Kidney tubule cell (primary cell): ENCODE results near the gene HPS5.
"Not testable (repeated sequence)": the region's sequence is repeated elsewhere in the genome, so short reads cannot be mapped to it uniquely, and the experiment has no call there.

Experiments
- DNase-seq: peaks from one replicate; pipeline ENCODE4 v3.0.0-alpha.2; 2018; ENCODE audit warnings: low spot score

HPS5 gene, protein sequence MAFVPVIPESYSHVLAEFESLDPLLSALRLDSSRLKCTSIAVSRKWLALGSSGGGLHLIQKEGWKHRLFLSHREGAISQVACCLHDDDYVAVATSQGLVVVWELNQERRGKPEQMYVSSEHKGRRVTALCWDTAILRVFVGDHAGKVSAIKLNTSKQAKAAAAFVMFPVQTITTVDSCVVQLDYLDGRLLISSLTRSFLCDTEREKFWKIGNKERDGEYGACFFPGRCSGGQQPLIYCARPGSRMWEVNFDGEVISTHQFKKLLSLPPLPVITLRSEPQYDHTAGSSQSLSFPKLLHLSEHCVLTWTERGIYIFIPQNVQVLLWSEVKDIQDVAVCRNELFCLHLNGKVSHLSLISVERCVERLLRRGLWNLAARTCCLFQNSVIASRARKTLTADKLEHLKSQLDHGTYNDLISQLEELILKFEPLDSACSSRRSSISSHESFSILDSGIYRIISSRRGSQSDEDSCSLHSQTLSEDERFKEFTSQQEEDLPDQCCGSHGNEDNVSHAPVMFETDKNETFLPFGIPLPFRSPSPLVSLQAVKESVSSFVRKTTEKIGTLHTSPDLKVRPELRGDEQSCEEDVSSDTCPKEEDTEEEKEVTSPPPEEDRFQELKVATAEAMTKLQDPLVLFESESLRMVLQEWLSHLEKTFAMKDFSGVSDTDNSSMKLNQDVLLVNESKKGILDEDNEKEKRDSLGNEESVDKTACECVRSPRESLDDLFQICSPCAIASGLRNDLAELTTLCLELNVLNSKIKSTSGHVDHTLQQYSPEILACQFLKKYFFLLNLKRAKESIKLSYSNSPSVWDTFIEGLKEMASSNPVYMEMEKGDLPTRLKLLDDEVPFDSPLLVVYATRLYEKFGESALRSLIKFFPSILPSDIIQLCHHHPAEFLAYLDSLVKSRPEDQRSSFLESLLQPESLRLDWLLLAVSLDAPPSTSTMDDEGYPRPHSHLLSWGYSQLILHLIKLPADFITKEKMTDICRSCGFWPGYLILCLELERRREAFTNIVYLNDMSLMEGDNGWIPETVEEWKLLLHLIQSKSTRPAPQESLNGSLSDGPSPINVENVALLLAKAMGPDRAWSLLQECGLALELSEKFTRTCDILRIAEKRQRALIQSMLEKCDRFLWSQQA

DNA sequence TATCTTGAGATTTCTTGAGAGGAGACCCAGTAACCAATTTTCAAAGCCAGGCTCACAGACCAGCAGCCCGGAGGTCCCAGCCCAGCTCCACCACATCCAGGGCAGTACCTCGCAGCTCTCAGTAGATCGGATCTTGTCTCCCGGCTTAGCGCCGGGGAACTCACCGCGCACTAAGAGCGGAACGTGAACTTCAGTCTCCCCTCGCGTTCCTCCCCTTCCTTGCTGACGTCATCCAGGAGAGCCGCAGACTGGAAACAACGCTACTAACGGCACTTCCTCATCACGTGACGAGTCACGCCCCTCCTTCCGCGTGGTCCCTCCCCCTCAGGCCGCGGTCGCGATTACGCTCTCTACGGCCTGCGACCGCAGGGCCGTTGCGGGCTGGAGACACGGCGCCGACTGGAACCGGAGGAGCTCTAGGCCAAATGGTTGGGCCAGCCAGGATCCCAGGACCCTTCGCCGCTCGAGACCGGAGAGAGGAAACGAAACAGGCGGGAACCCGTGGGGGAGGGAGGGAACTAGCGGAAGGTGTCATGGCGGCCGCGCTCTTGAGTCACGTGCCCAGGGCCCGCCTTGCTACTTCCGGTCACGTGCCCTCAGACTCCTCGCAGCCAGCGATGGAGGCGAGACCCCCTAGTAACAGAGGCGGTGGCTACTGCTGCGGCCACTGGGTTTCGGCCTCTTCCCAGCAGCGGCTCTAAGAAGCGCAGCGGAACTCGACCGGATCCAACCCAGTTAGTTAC is at the start of gene HPS5, which contains the start of gene GTF2H1:
HPS5 (minus strand) TSS at position 172 of the 743 bp plus-strand sequence. CDS start 4,282 bp downstream, outside the sequence.
GTF2H1 (plus strand) TSS at position 599 of the 743 bp plus-strand sequence. CDS start 10,508 bp downstream, outside the sequence.
- peak; percentile 99 for DNase-seq

GRCh38 chr11:18371279-18371678 is 49.3 kb upstream of the HPS5 start:
- DNase-seq = no peak

GRCh38 chr11:18369398-18369797 is 47.5 kb upstream of the HPS5 start:
- DNase-seq = no peak

GRCh38 chr11:18368221-18368620 is 46.3 kb upstream of the HPS5 start:
- DNase-seq = peak; percentile 50

GRCh38 chr11:18367431-18367830 is 45.5 kb upstream of the HPS5 start:
- DNase-seq = peak; percentile 17

- no peak for DNase-seq
Measured at GRCh38 chr11:18366286-18366685, 44.3 kb upstream of the HPS5 start.

GRCh38 chr11:18365741-18366140 is 43.8 kb upstream of the HPS5 start:
- no peak for DNase-seq

DNA sequence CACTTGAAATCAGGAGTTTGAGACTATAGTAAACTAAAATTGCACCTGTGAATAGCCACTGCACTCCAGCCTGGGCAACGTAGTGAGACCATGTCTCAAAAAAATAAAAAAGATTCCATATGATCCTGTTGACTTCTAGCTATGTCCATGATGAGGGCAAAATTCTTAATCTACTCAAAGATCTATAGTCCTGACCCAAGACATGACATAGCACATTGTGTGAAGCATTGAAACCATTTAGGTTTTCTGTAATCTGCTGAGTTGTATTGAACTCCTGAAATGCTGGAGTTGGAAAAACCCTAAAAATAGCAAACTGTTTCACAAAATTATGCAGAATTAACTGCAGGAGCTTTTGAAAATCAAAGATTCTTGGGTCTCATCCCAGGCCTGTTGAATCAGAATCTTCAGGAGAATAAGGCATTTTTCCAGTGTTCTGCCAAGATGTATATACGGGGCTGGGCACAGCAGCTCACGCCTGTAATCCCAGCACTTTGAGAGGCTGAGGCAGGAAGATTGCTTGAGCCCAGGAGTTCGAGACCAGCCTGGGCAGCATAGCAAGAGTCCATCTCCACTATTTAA is 42.6 kb upstream of the HPS5 start:
- DNase-seq = no peak

DNA sequence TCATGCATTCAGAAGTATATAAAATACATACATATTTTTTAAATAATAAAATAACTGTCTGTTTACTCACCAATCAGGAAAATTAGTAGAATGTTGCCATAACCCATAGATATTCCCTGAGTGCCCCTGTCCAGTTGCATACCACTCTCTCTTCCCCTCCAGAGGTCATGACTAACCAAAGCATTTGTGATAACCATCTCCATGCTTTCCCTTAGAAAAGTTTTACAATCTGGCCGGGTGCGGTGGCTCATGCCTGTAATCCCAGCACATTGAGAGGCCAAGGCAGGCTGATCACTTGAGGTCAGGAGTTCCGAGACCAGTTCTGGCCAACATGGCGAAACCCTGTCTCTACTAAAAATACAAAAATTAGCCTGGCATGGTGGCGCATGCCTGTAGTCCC is 39.2 kb upstream of the HPS5 start:
- DNase-seq = no peak

GRCh38 chr11:18358646-18359045 is 36.7 kb upstream of the HPS5 start:
- DNase-seq = no peak

DNA sequence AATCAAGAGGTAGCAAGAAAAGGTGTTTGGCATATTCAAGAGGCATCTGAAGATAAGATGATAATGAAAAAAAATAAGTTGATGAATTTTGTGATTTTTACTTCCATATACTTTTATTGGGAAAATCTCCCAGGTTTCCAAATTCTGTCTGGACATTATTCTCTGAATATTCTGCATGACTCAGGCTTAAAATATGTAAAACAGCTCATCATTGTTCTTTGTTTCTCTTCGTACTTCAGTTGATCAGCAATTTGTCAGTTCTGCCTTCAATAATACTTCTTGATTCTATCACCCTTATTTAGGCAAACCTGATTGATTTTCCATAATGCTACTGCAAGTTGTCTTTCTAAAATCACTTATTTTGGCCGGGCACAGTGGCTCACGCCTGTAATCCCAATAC is 30.6 kb upstream of the HPS5 start:
- peak; percentile 32 for DNase-seq

GRCh38 chr11:18347471-18348125 is 25.7 kb upstream of the HPS5 start:
- no peak for DNase-seq

DNA sequence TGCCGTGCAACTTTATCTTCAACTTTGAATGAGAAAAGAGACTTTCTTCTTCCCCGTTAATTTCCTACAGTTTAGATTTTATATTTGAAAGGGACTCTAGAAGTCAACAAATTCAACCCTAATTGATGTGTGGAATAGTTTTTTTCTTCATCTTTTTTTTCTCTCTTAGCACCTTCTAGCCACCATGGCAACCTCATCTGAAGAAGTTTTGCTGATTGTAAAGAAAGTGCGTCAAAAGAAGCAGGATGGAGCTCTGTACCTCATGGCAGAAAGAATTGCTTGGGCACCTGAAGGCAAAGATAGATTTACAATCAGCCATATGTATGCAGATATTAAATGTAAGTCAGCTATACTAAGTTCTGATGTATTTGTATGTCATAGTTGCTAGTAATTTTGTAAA is 11.0 kb upstream of the HPS5 start:
- DNase-seq = no peak

DNA sequence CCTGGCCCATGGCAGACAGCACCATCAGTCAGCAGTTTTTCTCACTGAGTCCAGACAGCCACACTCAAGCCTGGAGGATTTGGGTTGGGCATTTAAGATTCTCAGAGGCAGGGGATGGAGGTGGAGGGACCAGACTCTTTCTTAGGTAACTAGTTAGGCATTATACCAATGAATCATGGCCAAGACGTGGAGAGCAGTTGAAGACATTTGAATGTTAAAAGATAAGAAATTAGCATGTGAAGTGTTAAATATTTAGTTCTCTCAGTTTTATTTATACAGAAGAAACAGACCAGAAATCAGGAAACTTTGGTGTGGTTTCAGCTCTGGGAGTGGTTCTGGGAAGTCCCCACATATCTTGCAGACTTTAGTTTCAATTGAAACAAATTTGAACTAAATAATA is 10.4 kb upstream of the HPS5 start:
- peak; percentile 39 for DNase-seq

GRCh38 chr11:18330921-18331320 is 9.0 kb upstream of the HPS5 start:
- DNase-seq = no peak

DNA sequence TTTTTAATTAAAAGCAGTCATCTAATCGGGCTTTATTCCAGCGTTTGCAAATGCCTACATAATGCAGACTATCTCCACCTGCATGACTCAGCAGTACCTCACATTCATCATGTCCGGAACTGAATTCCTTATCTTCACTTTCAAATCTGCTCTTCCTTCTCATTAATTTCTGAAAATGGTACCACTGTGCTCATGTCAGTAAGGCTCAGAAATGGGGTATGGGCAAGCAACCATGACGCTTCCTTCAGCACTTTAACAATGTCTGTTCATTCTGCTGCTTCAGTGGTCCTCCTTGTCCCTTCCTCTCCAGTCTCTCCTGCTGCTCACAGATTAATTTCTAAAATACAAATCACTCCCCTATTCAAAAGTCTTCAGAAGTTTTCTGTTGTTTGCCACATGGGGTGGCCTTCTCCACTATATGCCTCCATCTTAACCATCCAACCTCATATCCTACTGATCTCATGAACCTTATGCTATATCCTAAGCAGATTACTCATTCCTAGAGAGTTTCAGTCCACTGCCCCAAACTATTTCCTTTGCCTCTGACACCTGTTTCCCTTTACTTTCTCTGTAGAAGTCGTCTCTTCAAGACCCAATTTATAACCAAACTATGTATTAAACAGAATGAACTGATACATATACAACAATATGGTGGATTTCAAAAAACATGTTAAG is 7.4 kb upstream of the HPS5 start:
- peak; percentile 48 for DNase-seq

GRCh38 chr11:18324381-18324780 is 2.4 kb upstream of the HPS5 start:
- no peak for DNase-seq

DNA sequence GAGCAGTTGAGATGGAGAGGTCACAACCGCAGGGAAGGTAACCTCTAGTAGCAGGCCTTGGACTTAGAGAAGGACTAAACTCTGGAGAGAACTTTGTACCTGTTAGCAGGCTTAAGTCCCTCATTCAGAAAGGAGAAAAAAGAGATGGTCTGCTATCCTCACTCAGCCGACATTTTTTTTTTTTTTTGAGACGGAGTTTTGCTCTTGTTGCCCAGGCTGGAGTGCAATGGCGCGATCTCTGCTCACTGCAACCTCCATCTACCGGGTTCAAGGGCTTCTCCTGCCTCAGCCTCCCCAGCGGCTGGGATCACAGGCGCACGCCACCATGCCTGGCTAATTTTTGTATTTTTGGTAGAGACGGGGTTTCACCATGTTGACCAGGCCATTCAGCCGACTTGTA is 1.9 kb upstream of the HPS5 start:
- not testable (repeated sequence) for DNase-seq

- DNase-seq = peak; percentile 27
Measured at GRCh38 chr11:18322818-18323570, 1.1 kb upstream of the HPS5 start.
